Fibroblast of the conjunctiva (primary cell): Measurements from ENCODE around the gene PDHX.

Experiments
- DNase-seq: peaks from one replicate; pipeline ENCODE4 v3.0.0-alpha.2; 2010; ENCODE audit warnings: low read depth

PDHX gene

DNA sequence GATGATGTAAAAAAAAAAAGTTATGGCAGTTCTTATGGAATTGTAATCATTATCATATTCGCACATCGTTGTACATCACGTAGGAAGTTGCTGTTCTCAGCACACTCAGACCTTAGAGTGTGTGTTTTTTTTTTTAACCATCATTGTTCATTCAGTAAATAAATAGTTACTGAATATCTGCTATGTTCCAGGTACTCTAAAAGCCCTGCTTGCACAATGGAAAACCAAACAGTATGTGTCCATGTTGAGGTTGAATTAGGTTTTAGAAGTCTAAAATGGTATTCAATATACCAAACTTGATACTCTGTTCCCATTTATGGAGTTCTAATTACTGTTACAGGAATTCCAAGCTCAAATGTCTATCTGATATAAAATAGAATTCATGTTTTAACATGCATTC, 41.2 kb downstream of the PDHX start:
- DNase-seq = no peak

GRCh38 chr11:34959770-34960169, 43.4 kb downstream of the PDHX start:
- no peak for DNase-seq

- DNase-seq = no peak
These were observed 43.9 kb downstream of the PDHX start for GRCh38 chr11:34960277-34960676.

DNA sequence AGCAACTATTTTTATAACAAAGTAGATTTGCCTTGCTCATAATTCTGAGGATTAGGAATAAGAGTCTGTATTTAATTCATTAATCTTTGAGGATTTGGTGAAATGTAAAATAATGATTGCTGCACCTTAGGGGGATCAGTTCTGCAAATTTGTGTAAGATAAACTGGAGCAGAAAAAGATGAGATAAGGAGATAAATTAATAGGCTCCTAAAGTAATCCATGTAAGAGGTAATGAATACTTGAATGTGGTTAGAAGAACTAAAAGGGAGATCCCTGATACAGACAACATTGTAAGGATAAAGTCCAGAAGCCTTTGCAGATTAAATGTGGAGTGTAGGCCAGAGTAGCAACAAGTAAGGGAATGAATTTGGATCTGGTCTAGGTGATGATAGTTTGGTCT, 45.6 kb downstream of the PDHX start:
- no peak for DNase-seq

GRCh38 chr11:34963351-34963750, 46.9 kb downstream of the PDHX start:
- no peak for DNase-seq

DNA sequence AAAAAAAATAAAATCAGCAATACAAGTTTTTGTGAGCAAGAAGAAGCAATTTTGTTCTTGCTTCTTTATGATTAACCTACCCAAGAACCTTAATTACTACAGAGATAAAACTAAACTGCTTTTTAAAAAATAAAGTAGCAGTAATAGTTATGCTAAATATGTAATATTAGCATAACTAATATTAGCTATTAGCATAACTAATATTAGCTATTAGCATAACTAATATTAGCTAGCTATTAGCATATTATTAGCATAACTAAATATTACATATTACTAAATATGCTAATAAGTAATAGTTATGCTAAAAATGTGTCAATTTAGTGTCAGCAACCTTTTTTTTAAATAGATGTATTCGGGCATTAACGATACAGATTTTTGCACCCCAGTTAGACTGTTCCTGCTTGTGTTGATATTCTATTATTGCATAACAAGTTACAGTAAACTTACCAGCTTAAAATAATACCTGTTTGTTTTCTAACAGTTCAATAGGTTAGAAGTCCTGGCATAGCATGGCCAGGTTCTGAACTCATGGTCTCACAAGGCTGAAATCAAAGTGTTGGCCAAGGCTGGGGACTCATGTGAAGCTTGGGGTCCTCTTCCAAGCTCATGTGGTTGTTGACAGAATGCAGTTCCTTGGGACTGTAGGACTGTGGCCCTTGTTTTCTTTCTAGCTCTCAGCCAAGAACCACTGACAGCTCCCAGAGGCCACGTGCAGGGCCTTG, 48.4 kb downstream of the PDHX start:
- DNase-seq = no peak

- DNase-seq = no peak
These were observed 52.4 kb downstream of the PDHX start for GRCh38 chr11:34968862-34969261.

- DNase-seq = no peak
These were observed 53.6 kb downstream of the PDHX start for GRCh38 chr11:34970033-34970432.

- no peak for DNase-seq
These were observed 54.1 kb downstream of the PDHX start for GRCh38 chr11:34970480-34970879.

- no peak for DNase-seq
These were observed 55.5 kb downstream of the PDHX start for GRCh38 chr11:34971928-34972327.

GRCh38 chr11:34972366-34972765, 55.9 kb downstream of the PDHX start:
- DNase-seq = no peak

GRCh38 chr11:34972892-34973291, 56.5 kb downstream of the PDHX start:
- DNase-seq = no peak

GRCh38 chr11:34975482-34975881, 59.1 kb downstream of the PDHX start:
- no peak for DNase-seq

- no peak for DNase-seq
These were observed 60.2 kb downstream of the PDHX start for GRCh38 chr11:34976496-34977088.

DNA sequence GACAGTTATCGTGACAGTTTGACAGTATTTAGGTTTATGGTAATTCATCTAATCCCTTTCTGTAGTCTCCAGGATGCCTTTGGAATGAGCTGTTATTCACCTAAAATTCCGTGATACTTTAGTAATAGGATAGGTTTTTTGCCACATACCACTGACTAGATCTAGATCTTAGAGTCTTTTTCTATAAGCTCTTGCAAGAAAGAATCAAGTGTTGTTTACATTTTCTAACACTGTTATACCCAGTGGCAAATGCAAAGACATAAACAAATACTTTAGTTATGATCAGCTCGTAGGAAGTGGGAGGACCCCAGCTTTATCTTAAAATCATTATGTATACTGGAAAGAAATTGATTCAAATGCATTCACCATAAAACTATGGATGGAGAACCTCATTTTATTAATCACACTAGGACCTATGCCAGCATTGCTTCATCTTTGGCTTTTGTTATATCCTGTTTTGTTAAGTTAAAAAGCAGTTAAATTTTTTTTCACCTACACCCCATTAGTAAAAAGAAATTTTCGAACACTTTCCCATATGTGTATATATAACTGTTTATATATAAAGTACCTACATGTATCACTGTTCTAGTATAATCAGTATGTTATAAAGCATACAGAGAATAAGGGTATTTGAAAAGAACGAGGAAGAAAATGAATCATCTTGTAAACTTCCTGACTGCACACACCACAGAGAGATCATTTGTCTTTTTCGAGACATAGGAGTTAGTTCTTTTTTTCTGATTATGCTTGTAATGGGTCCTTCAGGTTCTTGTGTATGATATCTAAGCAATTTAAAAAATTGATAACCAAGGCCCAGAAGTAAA, 60.9 kb downstream of the PDHX start:
- peak; percentile 42 for DNase-seq

GRCh38 chr11:34978236-34979191, 62.1 kb downstream of the PDHX start:
- DNase-seq = no peak

DNA sequence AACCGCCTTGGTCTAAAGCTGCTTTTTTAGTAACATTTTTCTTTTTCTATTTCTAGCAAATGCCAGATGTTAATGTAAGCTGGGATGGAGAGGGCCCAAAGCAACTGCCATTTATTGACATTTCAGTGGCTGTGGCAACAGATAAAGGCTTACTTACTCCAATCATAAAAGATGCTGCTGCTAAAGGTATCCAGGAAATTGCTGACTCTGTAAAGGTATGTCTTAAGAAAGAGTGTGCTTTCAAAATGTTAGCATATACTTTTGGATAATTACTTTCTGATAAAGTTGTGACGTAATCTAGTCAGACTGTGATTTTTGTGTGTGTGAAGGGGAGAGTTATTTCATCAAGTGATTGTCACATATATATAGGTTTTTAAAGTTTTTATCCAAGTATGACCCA, 68.1 kb downstream of the PDHX start:
- DNase-seq = no peak

DNA sequence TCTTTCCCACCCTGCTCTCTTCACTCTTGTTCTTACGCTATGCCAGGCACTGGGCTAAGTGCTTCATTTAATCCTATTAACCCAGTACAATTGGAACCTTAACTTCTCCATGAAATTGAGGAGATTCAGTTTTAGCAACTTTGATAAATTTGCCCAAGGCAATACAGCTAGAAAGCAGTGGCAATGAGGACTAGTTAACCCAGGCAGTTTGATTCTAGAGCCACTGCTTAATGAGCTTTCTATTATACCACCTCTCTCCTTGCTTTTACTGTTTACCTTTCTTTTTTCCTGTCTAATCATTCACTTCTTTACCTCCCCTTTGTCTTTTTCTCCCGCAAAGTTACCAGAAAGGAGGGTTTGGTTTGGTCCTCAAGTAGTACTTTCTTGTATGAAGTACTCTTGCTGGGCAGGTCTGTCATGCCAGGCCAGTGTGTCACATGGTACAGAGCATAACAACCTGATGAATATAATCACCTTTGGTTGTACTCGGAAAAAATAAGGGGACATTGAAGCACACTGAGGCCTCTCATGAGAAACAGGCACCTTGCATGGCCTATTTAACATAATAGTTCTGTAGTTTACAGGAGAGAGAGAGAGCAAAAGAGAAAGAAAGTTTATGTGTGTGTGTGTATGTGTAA, 70.6 kb downstream of the PDHX start:
- no peak for DNase-seq

DNA sequence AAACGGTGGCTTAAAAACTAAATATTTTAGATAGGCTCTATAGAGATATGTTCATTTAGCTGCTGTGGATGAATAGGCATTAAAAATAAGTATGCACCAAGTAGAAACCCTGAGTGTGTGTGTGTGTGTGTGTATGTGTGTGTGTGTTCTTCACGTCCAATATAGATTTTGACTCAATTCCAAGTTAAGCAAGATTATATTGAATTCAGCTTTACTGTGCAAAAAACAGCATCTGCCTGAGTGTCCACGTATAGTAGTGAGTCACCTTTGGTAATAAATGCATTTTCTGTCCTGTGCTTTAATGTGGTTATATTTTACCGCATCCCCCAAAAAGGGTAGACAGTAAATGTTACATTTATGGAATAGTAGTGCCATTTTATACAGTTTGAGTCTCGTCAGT, 71.2 kb downstream of the PDHX start:
- DNase-seq = no peak

DNA sequence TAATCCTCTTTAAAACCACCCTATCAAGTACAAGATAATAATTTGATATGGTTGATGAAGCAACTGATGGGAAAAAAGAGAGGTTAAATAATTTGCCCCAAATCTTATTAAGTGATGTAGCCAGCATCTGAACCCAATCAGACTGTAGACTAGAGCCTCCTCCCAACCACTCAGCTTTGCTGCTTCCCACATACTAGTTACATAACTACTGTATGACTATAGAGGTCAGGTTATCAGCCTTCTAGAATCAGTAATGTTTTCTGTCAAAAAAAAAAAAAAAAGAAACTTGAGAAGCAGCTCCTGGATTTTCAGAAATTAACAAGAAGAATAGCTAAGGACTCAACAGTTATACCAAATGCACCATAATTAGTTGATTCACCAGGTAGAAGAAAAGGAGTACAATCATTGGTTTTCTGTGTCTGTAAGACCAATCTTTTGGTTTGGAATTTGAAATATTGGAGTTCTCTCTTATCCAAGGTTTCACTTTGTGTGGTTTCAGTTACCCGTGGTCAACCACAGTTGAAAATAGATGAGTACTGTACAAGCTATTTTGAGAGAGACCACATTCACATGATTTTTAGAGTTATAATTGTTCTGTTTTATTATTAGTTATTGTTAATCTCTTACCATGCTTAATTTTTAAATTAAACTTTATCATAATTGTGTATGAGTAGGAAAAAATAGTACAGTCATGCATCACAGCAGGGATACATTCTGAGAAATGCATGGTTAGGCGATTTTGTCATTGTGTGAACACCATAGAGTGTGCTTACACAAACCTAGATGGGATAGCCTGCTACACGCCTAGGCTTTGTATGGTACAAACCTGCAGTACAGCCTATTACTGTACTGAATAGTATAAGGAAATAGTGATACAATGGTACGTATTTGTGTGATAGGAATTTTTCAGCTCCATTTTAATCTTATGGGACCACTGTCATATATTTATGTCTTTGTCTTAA, 72.2 kb downstream of the PDHX start:
- no peak for DNase-seq
